ENCODE results near the gene NPAS1.

GRCh38 chr19:47093254-47093653, 73.6 kb downstream of the NPAS1 start:
- TF ChIP-seq L3MBTL2 (conservative IDR thresholded peaks at IDR 0.05) (no peak), FOXM1 (IDR thresholded peaks at IDR 0.05; ENCODE audit: borderline replicate concordance) (no peak), SP1 (IDR thresholded peaks at IDR 0.05) (no peak), HDGF (IDR thresholded peaks at IDR 0.05; ENCODE audit: borderline replicate concordance) (no peak), NFRKB (IDR thresholded peaks at IDR 0.05) (no peak)
